Epidermal melanocyte (primary cell): ENCODE measurements around the gene ANKRD55.
"Not testable (repeated sequence)": the region's sequence is repeated elsewhere in the genome, so short reads cannot be mapped to it uniquely, and the experiment has no call there.

Source experiments
- DNase-seq: peaks from one replicate; pipeline ENCODE4 v3.0.0; 2011; ENCODE audit warnings: low spot score; ENCODE audit not compliant: insufficient read length

ANKRD55 gene

DNA sequence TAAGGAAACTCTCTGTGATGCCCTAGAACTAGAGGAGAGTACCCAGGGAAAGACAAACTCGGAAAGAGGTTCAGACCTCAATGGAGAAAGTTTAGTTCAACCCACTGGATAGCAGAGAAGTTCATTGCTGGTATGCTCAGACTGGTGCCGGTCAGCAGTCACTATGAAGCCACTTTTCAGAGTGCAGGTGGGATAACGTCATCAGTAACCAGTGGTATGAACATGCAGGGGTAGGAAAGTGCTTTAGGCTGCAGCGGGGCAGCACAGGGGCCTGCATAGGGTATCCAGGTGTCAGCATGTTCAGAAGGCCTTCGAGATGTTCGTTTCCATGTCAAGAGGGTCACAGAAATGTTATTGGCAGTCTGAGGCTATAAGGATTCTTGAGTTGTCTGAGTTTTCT is 20.8 kb upstream of the ANKRD55 start:
- DNase-seq: no peak

GRCh38 chr5:56253126-56253525 is 20.0 kb upstream of the ANKRD55 start:
- DNase-seq: no peak

DNA sequence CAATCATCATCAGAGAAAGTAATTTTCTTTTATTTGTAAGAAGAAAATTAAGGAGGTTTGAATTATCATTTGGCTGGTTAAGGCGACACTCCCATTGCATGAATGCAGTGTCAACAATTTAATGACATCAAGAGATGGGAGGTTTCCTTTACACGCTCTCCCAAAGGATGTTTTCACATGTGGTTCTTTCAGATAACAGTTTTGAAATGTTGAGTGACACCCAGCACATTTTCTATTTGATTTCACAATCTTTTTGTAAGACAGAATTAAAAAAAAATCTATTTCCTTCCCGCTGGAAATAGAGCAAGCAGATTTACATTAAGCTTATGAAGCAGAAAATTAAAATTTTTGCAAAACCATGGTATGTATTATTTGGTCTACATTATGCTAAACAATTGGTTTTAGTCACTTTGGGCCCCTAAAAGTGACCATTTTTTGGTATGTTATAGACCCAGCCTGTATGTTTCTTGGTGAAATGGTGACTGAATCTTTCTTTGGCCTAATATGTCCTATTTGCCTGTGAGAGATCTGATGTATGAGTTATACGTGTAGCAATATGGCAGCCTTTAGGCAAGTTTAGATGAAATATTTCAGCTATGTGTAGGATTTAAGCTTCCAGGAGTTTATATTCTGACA is 18.9 kb upstream of the ANKRD55 start:
- DNase-seq: no peak

DNA sequence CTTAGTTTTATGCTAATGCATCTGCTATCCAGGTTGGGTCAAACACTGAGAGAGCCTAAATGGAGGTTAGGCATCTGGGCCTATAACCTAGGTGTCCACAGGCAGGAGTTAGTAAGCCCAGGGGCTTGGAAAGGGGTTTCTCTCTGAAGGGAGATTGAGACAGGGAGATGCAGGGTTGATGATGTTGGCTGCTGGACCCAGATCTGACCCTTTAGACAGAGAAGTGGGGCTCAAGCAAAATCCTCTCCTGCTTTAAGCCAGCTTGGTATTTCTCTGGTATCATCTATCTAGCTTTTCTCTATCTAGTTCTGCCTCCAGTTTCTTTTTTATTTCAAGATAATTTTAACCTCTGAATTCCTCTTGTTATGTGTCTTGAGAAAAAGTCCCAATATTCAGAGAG is 18.3 kb upstream of the ANKRD55 start:
- no peak for DNase-seq

DNA sequence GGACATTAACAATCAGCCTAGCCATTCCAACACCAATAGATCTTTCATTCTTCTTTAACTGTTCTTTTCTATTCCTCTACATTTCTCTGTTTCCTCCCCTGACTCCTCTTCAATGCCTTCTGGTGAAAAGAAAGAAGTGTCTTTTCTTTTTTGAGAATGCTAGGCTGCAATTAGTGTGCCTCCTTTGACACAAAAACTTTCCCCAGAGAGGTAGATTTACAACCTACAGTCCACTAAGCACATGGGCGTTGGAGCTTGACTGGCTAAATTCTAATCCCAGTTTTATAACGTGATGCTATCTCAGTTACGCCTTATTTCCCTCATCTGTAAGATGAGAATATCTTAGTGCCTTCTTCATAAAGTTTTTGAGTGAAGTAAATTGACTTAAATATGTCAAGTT is 16.9 kb upstream of the ANKRD55 start:
- no peak for DNase-seq

- DNase-seq: not testable (repeated sequence)
Observed at GRCh38 chr5:56249085-56249484, 16.0 kb upstream of the ANKRD55 start.

DNA sequence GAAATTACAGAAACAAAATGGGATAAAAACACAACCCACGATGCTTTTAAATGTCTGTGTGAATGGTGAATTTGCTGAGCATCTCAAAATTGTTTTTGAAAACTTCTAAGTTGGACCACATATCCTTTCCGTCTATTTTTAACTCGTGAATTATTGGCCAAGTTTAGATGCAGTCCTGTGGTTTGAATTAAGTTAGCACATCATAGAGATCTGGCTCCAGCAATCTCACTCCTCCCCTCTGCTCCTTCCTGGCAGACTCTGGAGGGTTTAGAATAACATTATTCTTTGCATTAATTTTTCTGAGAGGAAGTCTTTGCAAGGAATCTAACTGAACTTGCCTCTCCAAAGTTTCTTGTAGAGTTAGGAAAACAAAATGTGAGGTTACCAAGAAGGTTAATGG is 14.5 kb upstream of the ANKRD55 start:
- DNase-seq: no peak

- no peak for DNase-seq
Observed at GRCh38 chr5:56246769-56247168, 13.6 kb upstream of the ANKRD55 start.

DNA sequence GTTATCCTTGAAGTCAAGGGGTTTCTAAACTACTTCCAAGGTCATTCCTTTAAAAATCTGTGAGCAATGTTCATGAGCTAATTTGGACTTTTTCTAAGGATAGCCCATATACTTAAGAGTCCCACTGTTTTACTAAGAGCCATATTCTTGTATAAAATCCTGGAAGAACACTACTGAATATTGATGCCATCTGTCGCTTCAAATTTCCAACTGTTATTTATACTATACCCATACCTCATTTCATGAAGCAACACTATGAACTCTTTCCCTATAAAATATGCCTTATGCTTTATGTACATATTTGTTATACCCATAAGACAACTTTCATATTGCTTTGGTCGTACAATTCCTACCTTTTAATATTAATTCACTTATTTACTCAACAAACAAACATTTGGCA is 12.4 kb upstream of the ANKRD55 start:
- no peak for DNase-seq

DNA sequence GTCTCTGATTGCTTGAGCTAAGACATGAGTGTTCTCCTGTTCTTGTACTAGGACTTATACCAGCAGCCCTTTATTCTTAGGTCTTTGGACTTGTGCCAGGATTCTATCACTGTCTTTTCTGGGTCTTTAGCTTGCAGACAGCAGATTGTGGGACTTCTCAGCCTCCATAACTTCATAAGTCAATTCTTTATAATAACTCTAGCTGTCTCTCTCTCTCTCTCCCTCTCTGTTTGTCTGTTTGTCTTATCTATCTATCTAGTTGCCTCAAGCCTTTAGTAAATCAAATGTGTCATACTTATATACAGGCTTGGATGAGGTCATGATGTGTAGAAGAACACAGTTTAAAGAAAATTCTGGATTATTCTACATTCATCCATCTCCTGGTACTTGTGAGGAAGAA is 11.5 kb upstream of the ANKRD55 start:
- no peak for DNase-seq

- not testable (repeated sequence) for DNase-seq
Observed at GRCh38 chr5:56242271-56242670, 9.1 kb upstream of the ANKRD55 start.

GRCh38 chr5:56232538-56232937 is 592 bp downstream of the ANKRD55 start:
- DNase-seq: no peak

- DNase-seq: no peak
Observed at GRCh38 chr5:56230576-56230975, 2.6 kb downstream of the ANKRD55 start.

- no peak for DNase-seq
Observed at GRCh38 chr5:56229111-56229510, 4.0 kb downstream of the ANKRD55 start.

GRCh38 chr5:56228631-56229030 is 4.5 kb downstream of the ANKRD55 start:
- DNase-seq: no peak

DNA sequence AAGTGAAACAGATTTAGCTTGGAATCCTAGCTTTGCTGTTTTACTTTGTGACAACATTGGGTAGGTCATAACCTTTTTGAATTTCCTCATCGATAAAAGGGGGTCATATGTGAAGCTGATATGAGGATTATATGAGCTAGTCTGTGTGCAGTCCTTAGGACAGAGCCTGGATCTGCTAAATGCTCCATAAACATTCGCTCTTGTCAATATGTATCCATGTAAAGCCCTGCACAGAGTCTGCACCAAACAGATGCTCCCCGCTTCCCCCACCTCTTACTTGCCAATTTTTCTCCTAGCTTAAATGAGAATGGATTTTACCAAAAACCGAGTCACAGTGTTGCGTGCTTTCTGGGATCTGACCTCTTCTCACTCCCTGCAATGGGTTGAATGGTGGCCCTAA is 5.4 kb downstream of the ANKRD55 start:
- no peak for DNase-seq

DNA sequence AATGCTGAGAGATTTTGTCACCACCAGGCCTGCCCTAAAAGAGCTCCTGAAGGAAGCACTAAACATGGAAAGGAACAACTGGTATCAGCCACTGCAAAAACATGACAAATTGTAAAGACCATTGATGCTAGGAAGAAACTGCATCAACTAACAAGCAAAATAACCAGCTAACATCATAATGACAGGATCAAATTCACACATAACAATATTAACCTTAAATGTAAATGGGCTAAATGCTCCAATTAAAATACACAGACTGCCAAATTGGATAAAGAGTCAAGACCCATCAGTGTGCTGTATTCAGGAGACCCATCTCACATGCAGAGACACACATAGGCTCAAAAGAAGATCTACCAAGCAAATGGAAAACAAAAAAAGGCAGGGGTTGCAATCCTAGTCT is 9.8 kb downstream of the ANKRD55 start:
- DNase-seq: not testable (repeated sequence)

DNA sequence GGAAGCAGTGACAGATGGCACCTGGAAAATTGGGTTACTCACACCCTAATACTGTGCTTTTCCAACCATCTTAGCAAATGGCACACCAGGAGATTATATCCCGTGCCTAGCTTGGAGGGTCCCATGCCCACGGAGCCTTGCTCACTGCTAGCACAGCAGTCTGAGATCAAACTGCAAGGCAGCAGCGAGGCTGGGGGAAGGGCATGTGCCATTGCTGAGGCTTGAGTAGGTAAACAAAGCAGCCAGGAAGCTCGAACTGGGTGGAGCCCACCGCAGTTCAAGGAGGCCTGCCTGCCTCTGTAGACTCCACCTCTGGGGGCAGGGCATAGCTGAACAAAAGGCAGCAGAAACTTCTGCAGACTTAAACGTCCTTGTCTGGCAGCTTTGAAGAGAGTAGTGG is 11.5 kb downstream of the ANKRD55 start:
- not testable (repeated sequence) for DNase-seq

DNA sequence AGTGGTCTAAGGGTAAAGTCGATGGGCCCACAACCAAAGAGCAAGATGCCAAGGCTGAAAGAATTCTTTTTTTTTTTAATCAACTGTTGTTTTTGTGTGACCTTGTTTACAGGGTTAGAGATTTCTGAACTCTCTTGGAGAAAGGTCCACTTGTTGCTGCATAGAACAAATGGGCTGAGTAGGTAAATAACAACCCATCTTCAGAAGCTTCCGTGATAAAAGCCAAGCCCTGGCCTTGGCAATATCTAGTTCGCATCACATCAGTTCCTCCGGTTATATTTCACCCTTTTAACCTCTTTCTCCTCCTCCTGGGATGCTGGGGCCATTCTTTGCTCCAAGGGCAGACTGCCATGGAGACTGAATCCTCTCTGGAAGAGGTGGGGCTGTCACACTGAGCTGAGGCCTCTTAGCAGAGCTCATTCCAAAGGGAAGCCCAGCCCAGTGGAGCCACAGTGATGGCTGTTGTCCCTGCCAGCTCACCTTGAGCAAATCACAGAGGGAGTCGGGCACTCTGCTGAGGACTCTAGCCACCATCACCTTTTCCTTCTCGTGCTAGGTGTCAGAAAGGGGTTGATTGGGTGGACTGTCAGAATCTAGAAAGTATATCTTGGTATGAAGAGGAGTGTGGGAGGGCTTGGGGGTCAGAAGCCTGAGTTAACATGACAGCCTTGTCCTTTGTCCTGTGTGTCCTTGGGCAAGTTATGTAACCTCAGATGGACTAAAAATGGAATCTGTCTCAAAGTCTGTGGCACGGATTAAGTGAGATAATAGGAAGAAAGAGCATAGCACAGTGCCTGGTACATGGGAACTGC is 17.9 kb downstream of the ANKRD55 start:
- DNase-seq: no peak

GRCh38 chr5:56213886-56214535 is 19.1 kb downstream of the ANKRD55 start:
- not testable (repeated sequence) for DNase-seq

DNA sequence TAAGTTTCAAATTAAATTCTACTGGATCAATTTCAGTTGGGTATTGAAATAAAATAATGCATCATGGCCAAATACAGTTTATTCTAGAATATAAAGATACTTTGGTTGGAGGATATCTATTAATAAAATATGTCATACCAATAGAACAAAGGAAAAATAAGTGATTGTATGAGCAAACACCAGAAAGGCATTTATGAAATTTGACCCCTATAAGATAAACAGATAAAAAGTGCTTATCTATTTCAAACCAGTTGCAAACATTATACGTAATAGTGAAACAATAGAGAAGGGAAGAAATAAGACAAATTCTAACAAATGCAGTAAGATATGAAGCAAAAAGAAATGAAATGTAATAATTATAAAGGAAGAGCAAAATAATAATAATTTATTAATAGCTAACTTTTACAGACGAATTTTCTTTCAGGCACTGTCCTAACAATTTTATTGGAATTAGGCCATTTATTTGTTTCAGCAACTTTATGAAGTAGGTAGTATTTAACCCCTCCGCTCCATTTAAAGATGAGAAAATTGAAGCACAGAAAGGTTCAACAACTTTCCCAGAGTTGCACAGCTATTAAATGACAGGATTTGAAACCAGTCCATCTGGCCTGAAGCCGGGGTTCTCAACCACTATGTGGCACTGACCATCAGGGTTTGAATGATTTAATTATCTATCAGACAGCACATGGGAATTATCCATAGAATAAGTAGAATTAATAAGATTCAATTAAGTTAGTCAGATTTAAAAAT is 20.8 kb downstream of the ANKRD55 start:
- no peak for DNase-seq
